ENCODE measurements around the gene EFCAB12.
A peak's percentile ranks its signal among the peaks of the same experiment; 100 is the strongest.

The EFCAB12 gene

DNA sequence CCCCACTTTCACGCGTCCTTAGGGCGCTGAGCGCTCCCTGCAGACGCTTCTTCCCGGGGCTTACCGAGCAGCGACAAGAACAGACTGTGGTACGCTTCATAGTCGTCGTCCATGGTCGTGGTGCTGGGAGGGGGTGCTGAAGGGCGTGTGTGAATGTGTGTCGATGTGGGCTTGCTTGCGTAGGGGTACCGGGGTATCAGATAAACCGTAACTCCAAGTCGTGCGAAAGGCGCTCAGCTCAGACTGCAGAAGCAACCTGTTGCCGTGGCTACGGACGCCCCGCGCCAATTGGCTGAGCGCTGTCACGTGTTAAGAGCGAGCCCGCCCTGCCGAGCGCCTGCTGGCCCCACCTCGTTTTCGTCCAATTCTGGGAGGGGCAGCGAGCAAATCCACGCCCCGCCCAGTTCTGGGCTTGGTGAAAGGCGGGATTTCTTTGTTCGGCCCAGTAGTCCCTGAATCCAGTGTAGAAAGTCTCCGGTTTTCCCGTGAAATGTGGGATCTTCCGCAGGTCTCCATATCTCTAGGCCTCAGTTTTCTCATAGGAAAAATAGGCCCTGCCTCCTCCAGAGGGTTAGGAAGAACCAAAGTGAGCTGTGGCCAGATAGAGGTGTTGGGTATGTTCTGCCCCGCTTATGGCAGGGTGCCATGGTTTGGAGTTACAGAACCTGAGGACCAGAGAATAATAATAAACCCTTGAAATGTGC, at the start of gene EFCAB12:
TSS of gene EFCAB12 (minus strand) at position 261 of the 704 bp plus-strand sequence. CDS start at position 113, 148 bp downstream.
- peak; percentile 23 for FAIRE-seq

DNA sequence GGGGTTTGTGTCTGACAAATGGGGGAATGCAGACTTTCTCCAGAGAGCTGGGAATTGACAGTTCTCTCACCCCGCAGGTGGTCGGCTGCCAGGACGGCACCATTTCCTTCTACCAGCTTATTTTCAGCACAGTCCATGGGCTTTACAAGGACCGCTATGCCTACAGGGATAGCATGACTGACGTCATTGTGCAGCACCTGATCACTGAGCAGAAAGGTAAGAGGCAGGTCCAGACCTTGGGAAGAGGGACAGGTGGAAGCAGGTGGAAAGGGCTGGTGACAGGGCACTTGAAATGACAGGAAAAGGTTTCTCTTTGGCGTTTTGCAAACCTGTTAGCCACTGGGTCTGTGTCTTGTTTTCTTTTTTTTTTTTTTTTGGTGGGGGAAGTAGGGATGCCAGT, 48.1 kb upstream of the EFCAB12 start:
- no peak for FAIRE-seq

DNA sequence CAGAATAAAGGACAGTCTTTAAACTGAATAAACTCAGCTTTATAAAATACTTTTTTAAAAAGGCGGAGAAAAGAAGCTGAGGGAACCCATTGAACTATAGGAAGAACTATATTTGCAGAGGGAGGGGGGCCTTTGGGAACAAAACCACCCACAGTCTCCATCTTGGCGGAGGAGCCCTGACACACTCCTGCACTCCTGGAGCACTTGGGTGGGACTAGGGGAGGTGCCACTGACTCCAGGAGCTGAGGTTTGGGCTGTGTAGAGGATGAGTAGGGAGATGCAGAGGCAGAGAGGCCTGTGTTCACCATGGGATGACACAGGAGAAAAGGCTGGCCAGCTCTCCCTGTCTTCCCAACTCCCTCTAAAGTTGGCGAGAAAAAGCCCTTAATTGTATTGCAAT, 47.4 kb upstream of the EFCAB12 start:
- FAIRE-seq = no peak

DNA sequence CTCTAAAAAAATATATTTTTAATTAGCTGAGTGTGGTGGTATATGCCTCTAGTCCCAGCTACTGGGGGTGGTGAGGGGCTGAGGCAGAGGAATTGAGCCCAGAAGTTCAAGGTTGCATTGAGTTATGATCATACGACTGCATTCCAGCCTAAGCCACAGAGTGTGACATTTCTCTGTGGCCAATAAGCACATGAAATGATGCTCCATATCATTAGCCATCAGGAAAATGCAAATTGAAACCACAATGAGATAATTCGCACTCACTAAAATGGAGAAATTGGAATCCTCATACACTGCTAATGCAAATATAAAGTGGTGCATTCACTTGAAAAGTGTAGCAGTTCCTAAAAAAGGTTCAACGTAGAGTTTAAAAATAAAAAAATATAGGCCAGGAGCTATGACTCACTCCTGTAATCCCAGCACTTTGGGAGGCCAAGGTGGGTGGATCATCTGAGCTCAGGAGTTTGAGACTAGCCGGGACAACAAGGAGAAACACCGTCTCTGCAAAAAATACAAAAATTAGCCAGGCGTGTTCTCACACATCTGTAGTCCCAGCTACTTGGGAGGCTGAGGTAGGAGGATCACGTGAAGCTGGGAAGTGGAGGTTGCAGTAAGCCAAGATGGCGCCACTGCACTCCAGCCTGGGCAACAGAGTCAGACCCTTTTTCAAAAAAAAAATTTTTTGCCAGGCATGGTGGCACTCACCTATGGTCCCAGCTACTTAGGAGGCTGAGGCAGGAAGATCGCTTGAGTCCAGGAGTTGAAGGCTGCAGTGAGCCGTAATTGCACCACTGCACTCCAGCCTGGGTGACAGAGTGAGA, 46.8 kb upstream of the EFCAB12 start:
- FAIRE-seq = no peak

DNA sequence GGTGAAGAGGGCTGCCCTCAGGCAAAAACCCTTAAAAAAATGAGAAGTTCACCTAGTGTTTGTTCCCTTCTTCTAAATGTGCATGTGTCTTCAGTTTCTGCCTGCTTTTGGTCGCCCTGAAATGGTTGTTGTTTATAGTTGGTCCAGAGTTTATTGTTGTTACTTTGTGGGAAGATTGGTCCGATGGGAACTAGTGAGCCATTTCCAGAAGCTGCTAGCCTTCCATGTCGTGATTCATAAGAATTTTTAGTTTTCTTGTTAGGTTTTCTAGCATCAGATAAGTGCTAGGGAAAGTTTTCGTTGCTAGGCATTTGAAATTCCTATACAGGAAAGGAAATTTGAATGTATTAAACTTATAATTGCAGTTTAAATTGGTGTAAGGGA, 45.3 kb upstream of the EFCAB12 start:
- FAIRE-seq = no peak

DNA sequence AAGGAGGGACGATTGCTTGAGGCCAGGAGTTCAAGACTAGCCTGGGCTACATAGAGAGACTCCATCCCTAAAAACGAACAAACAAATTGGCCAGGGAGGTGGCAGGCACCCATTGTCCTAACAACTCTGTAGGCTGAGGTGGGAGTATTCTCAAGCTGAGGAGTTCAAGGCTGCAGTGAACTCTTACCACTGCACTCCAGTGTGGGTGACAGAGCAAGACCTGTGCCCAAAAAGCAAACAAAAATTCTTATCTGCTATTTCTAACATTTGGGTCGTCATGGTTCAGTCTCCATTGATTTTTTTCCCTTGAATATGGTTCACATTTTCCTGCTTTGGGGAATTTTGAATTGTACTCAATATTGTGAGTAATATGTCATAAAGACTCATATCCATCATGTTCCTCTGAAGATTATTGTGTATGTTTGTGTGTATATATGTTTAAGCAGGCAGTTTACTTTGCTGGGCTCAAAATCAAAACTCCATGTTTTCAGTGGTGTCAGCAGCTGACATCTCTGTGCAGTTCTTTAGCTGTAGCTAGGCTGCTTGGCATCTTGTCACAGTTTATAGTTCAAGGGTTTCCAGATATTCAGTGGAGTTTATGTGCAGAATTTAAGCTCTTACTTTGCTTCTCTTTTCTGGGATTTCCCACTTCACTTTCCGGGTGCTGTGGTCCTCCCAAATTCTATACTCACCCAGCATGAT, 44.8 kb upstream of the EFCAB12 start:
- FAIRE-seq = no peak

DNA sequence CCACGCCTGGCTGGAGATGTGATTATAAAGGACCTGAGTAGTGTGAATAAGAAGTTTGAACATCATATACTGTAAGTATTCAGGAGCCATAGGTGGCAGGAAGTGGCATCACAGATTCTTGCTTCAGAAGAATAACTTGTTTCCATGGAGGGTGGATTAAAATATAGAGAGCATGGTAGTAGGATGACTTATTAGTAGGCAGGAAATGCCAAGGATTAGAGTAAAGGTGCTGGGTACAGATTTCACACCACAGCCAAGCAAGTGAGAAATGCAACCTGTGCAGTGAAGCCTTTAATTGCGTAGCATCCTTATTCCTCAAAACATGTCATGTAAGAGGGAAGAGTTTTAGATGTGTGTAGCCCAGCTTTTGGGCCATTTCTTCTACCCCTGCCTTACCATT, 42.4 kb upstream of the EFCAB12 start:
- FAIRE-seq = no peak

DNA sequence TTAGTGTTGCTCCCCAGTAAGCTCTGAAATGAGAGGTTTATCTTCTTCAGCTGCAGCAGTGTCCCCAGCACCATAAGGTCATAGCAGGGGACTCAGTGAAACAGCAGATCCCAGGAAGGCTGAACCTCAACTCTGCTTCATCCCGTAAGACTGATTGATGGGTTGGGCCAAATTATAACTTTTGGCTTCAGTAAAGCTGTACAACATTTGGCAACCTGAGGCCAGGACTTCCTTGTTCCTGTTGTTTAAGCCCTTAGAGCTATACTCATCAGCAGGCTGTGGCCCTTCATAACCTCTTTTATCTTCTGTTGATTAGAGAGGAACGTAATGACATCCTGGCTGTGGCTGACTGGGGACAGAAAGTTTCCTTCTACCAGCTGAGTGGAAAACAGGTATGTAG, 40.6 kb upstream of the EFCAB12 start:
- FAIRE-seq = no peak

DNA sequence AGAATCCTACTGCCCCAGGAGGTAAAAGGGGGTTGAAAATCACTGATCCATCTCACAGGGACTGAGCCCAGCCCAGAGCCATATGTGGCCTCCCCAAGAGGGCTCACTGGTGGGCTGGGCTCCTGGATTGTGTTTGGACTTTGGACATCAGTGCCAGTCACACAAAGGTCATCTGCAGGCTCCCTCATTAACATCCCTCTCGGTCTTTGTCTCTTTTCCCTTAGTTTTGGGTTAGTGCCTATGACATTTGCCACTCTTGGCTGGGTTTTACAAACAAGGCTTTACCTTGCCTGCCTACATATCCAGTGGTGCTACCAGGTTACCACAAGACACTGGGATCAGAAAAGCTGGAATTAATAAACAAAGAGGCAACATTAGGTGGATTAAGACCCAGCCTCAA, 39.5 kb upstream of the EFCAB12 start:
- FAIRE-seq = no peak

DNA sequence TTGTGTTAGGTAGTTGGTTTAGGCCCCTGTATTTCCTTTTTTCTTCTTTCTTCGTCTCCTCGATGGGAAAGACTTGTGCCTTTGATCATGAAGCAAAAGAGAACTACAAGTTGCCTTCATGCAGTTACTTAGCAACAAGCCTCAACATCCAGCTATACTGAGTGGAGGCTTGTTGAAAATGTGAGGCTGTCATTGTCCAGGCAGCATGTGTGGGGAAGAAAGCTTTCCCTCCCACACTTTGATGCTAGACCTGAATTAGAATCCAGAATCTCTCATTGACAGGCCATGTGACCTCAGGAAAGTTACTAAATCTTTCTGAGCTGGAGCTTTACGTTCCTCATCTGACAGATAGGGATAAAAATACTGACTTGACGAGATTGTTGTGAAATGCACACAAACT, 35.3 kb upstream of the EFCAB12 start:
- FAIRE-seq = no peak

DNA sequence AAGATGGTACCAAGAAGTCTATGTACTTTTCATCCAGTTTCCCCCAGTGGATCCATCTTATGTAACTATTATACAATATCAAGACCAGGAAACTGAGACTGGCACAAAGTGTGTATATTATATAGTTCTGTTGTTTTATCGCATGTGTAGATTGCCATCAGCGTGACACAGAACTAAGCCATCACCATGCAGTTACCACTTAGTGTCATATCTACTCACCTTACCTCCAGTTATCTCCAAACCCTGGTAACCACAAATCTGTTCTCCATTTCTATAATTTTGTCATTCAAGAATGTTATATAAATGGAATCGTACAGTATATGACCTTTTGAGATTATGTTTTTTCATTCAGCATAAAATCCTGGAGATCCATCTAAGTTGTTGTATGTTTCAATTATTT, 34.7 kb upstream of the EFCAB12 start:
- no peak for FAIRE-seq

DNA sequence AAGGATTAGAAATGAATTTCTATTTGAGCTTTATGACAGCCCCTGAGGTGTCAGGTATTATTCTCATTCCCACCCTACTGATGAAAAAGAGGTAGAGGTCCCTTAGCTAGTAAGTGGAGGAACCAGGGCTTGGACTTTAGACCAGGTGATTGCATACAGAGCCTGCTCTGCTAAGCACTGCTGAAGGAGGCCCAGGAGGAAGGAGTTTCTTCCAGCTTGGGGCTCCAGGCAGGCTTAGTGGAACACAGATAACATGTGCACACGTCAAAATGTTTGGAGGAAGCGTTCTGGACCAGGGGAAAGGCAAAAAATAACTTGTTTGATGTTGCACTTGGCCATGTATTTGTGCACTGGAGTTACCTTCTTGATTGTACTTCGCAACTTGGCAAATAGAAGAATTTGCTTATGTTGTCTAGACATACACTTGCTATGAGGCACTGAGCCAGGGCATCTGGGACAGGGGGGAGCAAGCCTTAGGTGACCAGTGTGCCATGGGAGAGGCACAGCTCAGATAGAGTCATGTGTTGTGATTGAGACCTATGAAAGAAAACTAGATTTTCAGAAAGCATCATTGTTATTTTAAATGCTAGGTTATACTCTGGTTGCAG, 34.0 kb upstream of the EFCAB12 start:
- no peak for FAIRE-seq

DNA sequence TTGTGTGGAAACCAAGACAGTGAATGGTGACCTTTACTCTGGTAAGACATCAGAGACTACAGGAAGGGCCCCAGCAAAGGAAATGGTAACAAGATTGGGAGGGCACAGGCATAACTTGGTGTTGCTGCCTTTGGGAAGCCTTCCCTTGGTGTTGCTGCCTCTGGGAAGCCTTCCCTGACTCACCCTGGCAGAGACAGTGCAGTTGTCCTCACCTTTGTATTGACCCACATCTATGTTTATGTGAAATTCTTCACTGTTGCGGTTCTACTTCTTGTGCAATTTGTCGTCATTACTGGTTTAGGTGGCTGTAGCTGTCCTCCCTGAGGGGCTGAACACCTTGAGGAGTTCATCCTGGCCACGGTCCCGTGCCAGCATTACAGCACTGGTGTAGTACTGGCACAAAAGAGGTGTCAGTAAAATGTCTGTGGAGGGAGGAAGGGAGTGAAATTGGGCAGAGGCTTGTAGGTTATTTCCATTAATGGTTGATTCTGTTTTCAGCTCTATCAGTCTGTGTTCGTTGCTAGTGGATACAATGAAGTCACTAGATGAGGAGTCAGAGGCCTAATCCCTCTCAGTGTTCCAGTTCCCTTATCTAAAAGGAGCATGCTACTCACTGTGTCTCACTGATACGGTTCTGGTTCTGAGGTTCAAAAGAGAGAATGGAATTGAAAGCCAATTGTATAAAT, 33.2 kb upstream of the EFCAB12 start:
- no peak for FAIRE-seq

DNA sequence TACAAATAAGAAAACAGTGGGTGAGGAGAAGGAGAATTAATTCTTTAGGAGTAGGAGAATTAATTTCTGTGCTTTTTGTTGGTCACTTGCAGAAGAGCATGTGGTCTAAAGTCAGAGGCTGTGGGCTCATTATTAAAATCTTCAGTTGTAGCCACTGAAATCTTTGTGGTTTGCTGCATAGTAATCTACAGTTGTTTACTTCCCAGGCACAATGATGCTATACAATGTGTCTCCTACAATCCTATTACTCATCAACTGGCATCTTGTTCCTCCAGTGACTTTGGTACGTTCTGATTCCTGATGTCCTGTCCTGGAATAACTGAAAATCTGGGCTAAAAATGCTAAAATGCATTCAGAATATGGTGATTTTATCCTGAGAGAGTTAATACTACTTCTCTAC, 32.6 kb upstream of the EFCAB12 start:
- no peak for FAIRE-seq

DNA sequence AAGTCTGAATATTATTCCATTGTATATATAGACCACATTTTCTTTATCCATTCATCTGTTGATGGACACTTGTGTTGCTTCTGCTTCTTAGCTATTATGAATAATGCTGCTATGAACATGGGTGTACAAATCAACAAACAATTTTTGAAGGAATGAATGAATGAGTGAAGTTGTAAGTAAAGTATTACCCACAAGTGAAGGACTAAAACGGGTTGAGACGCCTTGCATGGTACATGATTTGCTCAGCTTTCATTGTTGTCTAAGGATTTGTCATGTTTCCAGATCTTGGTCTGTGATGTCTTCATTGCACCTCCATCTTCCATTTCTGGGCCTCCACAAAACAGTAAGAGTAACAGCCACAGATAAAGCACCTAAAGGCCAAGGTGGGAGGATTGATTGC, 32.1 kb upstream of the EFCAB12 start:
- FAIRE-seq = no peak

DNA sequence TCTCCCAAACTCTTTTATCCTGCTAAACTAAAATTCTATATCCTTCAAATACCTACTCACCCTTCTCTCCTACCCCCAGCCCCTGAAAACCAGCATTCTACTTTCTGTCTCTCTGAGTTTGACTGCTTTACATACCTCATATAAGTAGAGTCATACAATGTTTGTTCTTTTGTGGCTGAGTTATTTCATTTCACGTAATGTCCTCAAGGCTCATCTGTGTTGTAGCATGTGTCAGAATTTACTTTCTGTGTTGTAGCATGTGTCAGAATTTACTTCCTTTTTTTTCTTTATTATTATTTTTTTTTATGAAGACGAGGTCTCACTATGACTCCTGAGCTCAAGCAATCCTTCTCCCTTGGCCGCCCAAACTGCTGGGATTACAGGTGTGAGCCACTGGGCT, 31.7 kb upstream of the EFCAB12 start:
- no peak for FAIRE-seq

DNA sequence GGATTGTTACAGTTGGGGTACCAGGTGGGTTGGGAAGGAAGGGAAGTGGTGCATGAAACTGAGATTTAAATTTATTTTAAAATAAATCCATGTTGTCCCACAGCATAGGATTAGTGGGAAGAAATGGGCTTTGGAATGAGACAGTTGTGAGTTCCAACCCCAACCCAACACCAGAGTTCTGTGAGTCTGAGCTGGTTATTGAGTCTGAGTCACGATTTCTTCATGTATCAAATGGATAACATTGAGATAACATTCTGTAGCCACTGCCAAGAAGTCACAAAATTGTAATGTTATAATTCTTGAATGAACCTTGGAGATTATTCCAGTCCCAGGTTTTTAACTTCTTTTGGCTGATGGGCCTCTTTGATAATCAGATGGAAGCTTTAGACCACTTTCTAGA, 25.3 kb upstream of the EFCAB12 start:
- FAIRE-seq = no peak

DNA sequence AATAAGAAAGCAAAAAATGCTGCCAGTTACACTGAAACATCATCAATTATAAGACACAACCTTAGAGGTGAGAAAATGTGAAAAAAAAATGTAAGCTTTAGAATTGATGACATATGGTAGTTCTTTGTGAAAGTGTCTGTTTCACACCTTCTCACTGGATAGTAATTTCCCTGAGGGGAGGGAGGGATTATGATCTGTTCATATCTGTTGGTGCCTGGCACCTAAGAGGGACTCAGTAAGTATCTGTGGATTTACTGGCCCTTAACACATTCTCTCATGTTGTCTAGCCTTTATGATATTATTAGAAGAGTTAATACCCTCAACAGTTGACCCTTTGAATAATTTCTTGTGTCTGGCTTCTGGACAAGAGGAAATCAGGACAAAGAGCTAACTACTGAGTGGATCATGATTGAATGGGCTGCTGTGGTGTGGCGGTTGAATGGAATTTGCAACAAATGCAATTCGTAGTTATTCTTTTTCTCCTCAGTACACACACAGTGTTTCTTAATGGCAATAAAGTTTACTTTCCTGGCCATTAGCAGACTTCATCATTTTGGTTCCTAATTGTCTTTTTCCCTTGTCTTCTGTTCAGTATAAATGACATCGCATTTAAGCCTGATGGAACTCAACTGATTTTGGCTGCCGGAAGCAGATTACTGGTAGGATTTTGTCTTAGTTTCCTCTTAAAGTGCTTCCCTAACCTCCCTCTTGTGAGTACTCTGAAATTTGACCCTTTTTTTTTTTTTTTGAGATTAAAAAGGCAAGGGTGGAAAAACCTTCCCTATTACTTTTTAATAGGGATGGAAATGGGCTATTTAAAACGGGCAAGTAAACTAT, 21.1 kb upstream of the EFCAB12 start:
- FAIRE-seq = no peak

DNA sequence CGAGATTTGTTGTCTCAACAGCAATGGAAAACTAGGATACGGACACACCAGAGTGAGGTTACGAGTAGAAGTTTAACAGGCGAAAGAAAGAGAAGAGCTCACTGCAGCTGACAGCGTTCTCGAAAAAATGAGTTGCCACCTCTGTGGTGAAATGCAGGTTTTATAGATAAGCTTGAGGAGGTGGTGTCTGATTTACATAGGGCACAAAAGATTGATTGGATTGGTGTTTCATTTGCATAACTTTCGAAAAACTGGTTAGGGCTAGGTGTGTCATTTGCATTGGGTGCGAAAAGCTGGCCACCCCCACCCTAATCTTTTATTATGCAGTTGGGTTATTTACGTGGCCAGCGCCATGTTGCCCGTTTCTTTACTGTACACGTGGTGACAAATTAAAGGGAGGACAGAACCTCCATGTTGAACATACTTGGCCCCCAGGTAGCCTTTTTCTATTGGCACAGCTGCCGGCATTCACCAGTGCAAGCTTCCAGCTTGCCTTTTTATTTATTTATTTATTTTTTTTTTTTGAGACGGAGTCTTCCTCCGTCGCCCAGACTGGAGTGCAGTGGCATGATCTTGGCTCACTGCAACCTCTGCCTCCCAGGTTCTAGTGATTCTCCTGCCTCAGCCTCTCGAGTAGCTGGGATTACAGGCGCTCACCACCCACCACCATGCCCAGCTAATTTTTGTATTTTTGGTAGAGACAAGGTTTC, 19.9 kb upstream of the EFCAB12 start:
- no peak for FAIRE-seq

DNA sequence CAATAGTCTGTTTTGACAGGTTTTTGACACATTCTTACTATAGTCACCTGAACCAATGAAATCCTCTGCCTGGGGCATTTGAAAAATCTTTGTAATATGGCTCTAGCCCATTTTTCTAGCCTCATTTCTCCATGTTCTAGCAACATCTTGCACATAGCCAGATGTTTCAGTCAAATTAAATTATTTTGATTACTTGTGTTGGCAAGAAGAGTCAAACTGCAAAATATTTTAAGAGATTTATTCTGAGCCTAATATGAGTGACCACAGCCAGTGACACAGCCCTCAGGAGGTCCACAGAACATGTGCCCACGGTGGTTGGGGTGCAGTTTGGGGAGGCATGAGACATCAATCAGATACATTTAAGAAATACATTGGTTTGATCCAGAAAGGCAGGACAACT, 18.5 kb upstream of the EFCAB12 start:
- no peak for FAIRE-seq

DNA sequence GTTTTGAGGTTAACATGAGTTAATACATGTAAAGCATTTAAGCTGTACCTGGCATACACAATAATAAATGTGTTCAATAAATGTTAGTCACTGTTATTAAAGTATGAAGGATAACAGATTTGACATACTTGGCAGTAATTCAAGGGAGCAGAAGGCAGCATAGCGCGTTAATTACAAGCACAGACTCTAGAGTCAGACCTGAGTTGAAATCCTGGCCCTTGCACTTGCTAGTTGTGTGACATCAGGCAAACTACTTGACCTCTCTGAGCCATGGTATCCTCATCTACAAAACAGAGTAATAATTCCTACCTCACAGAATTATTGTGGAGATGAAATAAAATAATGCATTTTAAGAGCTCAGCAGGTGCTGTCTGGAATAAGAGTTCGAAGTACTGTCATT, 17.0 kb upstream of the EFCAB12 start:
- FAIRE-seq = no peak
